Uterus (tissue), 4 donors: ENCODE measurements around the gene FAM9C. TPM values are rescaled to one million over a fixed set of nuclear protein-coding genes. Genes with fewer than 3 reads are reported as not detected.

Source experiments
- DNase-seq, 2 donors: peaks; one replicate each; pipeline ENCODE4 v3.0.0-alpha.2; 2019 to 2020
- H3K27ac ChIP-seq, 2 donors: fragments of 200-600 bp; sonication (generic); 1 replicate in 1 of 2; 2 replicates in 1 of 2; pipeline ENCODE4 v1.5.1; 2016 to 2018
- H3K27me3 ChIP-seq, 2 donors: fragments of 200-600 bp; sonication (generic); one replicate each; pipeline ENCODE4 v1.5.1; 2018 to 2019; ENCODE audit warnings: control low read depth in 1 of 2
- H3K36me3 ChIP-seq, 2 donors: fragments of 200-600 bp; sonication (generic); one replicate each; pipeline ENCODE4 v1.5.1; 2019; ENCODE audit warnings: control low read depth in 1 of 2
- H3K4me1 ChIP-seq, 2 donors: fragments of 200-600 bp; sonication (generic); one replicate each; pipeline ENCODE4 v1.5.1; 2018 to 2019; ENCODE audit warnings: control low read depth in 1 of 2
- H3K4me3 ChIP-seq, 2 donors: fragments of 200-600 bp; sonication (generic); 1 replicate in 1 of 2; 2 replicates in 1 of 2; pipeline ENCODE4 v1.5.1; 2018 to 2019; ENCODE audit warnings: mild to moderate bottlenecking in 1 of 2
- H3K9me3 ChIP-seq, 2 donors: fragments of 200-600 bp; sonication (generic); one replicate each; pipeline ENCODE4 v1.5.1; 2019; ENCODE audit warnings: control low read depth in 1 of 2
- POLR2A ChIP-seq, 2 donors: fragments of 450-650 bp; IDR thresholded peaks; one replicate each; pipeline ENCODE4 v1.6.1; 2016; ENCODE audit warnings: antibody characterized with exemption in 2 of 2, mild to moderate bottlenecking in 1 of 2, moderate library complexity in 1 of 2
- intact Hi-C: fragments of 100-400 bp; cut with DNase I; formaldehyde crosslinking; loops from one replicate; pipeline ENCODE4 v1.15.1; 2023; ENCODE audit warnings: low total_unique reads
- total RNA-seq, 4 donors: library from RNA; depleted of rRNA in 3 of 4; stranded (reverse); fragments of >200 nt in 3 of 4; gene quantifications; one replicate each; pipeline versions ENCODE4 v1.1.0 to v1.2.4, GENCODE V29; 2014 to 2023
- TF ChIP-seq, protein P1 (sequence below), 4 experiments: fragments of 200-600 bp in 2 of 4; fragments of 450-650 bp in 2 of 4; sonication (generic) in 2 of 4; IDR thresholded peaks; one replicate each; pipeline ENCODE4 v1.5.1; 2016 to 2019; ENCODE audit warnings: antibody characterized with exemption in 4 of 4, mild to moderate bottlenecking in 2 of 4, moderate library complexity in 1 of 4
- donor health status: DM: yes; HTN: yes; CAD: no.

The FAM9C gene
- total RNA-seq, 4 donors from 2014 or later: 0.07 TPM; not detected in 3

- TF ChIP-seq POLR2A (IDR thresholded peaks at IDR 0.05): no peak
- TF ChIP-seq, protein P1, sequence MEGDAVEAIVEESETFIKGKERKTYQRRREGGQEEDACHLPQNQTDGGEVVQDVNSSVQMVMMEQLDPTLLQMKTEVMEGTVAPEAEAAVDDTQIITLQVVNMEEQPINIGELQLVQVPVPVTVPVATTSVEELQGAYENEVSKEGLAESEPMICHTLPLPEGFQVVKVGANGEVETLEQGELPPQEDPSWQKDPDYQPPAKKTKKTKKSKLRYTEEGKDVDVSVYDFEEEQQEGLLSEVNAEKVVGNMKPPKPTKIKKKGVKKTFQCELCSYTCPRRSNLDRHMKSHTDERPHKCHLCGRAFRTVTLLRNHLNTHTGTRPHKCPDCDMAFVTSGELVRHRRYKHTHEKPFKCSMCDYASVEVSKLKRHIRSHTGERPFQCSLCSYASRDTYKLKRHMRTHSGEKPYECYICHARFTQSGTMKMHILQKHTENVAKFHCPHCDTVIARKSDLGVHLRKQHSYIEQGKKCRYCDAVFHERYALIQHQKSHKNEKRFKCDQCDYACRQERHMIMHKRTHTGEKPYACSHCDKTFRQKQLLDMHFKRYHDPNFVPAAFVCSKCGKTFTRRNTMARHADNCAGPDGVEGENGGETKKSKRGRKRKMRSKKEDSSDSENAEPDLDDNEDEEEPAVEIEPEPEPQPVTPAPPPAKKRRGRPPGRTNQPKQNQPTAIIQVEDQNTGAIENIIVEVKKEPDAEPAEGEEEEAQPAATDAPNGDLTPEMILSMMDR (IDR thresholded peaks at IDR 0.05): no peak
- Histone ChIP-seq H3K36me3 (no peaks in the 10 kb centered on the region), H3K27ac (no peak overlapping the region), H3K27me3 (no peaks in the 10 kb centered on the region), H3K4me3 (no peak overlapping the region), H3K4me1 (no peaks in the 10 kb centered on the region), H3K9me3 (no peaks in the 10 kb centered on the region)
- intact Hi-C loops: loop anchor here (10.0 kb wide), 1 partner anchor 55 kb away; no protein-coding TSS in a partner anchor
- DNase-seq: no peak
Measured at GRCh38 chrX:13009844-13010243, 34.6 kb downstream of the FAM9C start.

GRCh38 chrX:13009273-13009672 is 35.1 kb downstream of the FAM9C start:
- DNase-seq: no peak
- Histone ChIP-seq H3K27ac (no peak overlapping the region), H3K4me1 (no peaks in the 10 kb centered on the region), H3K9me3 (no peaks in the 10 kb centered on the region), H3K4me3 (no peak overlapping the region), H3K27me3 (no peaks in the 10 kb centered on the region), H3K36me3 (no peaks in the 10 kb centered on the region)
- intact Hi-C loops: loop anchor here (10.0 kb wide), 1 partner anchor 56 kb away; no protein-coding TSS in a partner anchor
- TF ChIP-seq, protein P1 (IDR thresholded peaks at IDR 0.05): no peak
- TF ChIP-seq POLR2A (IDR thresholded peaks at IDR 0.05): no peak

DNA sequence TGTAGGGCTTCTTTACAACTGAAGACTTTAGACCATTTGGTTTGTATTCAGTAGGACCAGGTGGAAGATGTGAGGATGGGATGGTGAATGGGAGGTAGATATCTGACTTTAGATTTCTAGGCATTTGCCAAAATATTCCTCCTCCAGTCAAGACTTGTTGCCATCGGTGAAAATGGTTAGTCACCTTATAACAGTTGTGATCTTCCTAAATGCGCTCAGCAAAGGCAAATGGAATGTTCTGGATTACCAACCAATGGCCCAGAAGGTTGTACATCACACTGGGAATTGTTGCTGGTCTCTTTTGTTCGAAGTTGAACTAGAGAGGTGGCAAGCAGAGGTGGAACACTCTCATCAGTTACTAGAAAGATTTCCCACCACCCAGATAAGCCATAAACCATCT is 35.6 kb downstream of the FAM9C start:
- TF ChIP-seq, protein P1 (IDR thresholded peaks at IDR 0.05): no peak
- no peak for TF ChIP-seq POLR2A (IDR thresholded peaks at IDR 0.05)
- Histone ChIP-seq H3K9me3 (no peaks in the 10 kb centered on the region), H3K36me3 (no peaks in the 10 kb centered on the region), H3K27ac (no peak overlapping the region), H3K4me1 (no peaks in the 10 kb centered on the region), H3K27me3 (no peaks in the 10 kb centered on the region), H3K4me3 (no peak overlapping the region)
- DNase-seq: no peak
- intact Hi-C loops: loop anchor here (10.0 kb wide), 1 partner anchor 56 kb away; no protein-coding TSS in a partner anchor

GRCh38 chrX:13008189-13008533 is 36.3 kb downstream of the FAM9C start:
- no peak for TF ChIP-seq POLR2A (IDR thresholded peaks at IDR 0.05)
- TF ChIP-seq, protein P1 (IDR thresholded peaks at IDR 0.05): no peak
- Histone ChIP-seq H3K27me3 (no peaks in the 10 kb centered on the region), H3K27ac (no peak overlapping the region), H3K9me3 (no peaks in the 10 kb centered on the region), H3K4me1 (no peaks in the 10 kb centered on the region), H3K4me3 (no peak overlapping the region), H3K36me3 (no peaks in the 10 kb centered on the region)
- intact Hi-C loops: loop anchor here (10.0 kb wide), 1 partner anchor 57 kb away; no protein-coding TSS in a partner anchor
- no peak for DNase-seq

- TF ChIP-seq POLR2A (IDR thresholded peaks at IDR 0.05): no peak
- TF ChIP-seq, protein P1 (IDR thresholded peaks at IDR 0.05): no peak
- Histone ChIP-seq H3K27ac (no peak overlapping the region), H3K36me3 (no peaks in the 10 kb centered on the region), H3K4me3 (no peak overlapping the region), H3K9me3 (no peaks in the 10 kb centered on the region), H3K4me1 (no peaks in the 10 kb centered on the region), H3K27me3 (no peaks in the 10 kb centered on the region)
- intact Hi-C loops: loop anchor here (10.0 kb wide), 1 partner anchor 57 kb away; no protein-coding TSS in a partner anchor
- no peak for DNase-seq
Measured at GRCh38 chrX:13007519-13008188, 36.8 kb downstream of the FAM9C start.
